GM12878 (cell line): ENCODE data around the gene THSD4. TPM values are rescaled to one million over a fixed set of nuclear protein-coding genes. Genes with fewer than 3 reads are reported as not detected.

ENCODE experiments used
- ATAC-seq: fragments of 200-7000 bp; cut with Tn5 transposase; 3 replicates; pipeline ENCODE4 v1.9.1; 2020; ENCODE audit warnings: mild to moderate bottlenecking, moderate library complexity
- BruUV-seq: library from RNA; stranded (reverse); fragments of 400-500 nt; replicated peaks from 2 replicates; lab custom pipeline; 2021; lab: Mats Ljungman, UMichigan
- CTCF ChIA-PET: fragments of 300-600 bp; sonication (Branson Sonifier 250); formaldehyde crosslinking; extraction: SDS; loops from one replicate; lab custom pipeline; 2021; ENCODE audit warnings: inconsistent platforms; lab: Yijun Ruan, JAX
- POLR2A ChIA-PET: fragments of 350-600 bp; formaldehyde crosslinking; extraction: SDS; loops from one replicate; lab custom pipeline; 2021; ENCODE audit warnings: inconsistent platforms; lab: Charles Lee
- RAD21 ChIA-PET: fragments of 300-600 bp; sonication (Branson Sonifier 250); formaldehyde crosslinking; loops from one replicate; lab custom pipeline; 2023; ENCODE audit warnings: antibody characterized with exemption; ENCODE audit not compliant: unreplicated experiment; lab: Charles Lee
- SMC1A ChIA-PET: fragments of 300-600 bp; sonication (Branson Sonifier 250); formaldehyde crosslinking; loops from one replicate; lab custom pipeline; 2023; ENCODE audit not compliant: unreplicated experiment, uncharacterized antibody; lab: Charles Lee
- DNase-seq: peaks from one replicate; pipeline ENCODE4 v3.0.0-alpha.2; 2011; ENCODE audit warnings: low read depth, low spot score
- FAIRE-seq: peaks from 3 replicates; lab custom pipeline; 2011; peaks lifted over from hg19 to GRCh38; lab: Jason Lieb, UNC
- H2AFZ ChIP-seq: 2 replicates; pipeline ENCODE4 v1.6.0; 2011; ENCODE audit warnings: low read depth, low read length, control low read depth; ENCODE audit not compliant: control insufficient read depth
- H3K27ac ChIP-seq: 2 replicates; pipeline ENCODE4 v1.5.1; 2011; ENCODE audit warnings: control low read depth; ENCODE audit not compliant: control insufficient read depth, insufficient read depth
- H3K27me3 ChIP-seq, 2 experiments: replicated peaks in 1 of 2; 2 replicates each; pipeline versions ENCODE4 v1.6.0 to v1.6.1; 2011; ENCODE audit warnings: low read length in 1 of 2; ENCODE audit not compliant: control insufficient read depth in 2 of 2, insufficient read depth in 2 of 2
- H3K36me3 ChIP-seq, 2 experiments: 2 replicates each; pipeline ENCODE4 v1.5.1; 2011; ENCODE audit warnings: low read length in 1 of 2; ENCODE audit not compliant: control insufficient read depth in 2 of 2, insufficient read depth in 2 of 2
- H3K4me1 ChIP-seq: 2 replicates; pipeline ENCODE4 v1.6.1; 2011; ENCODE audit warnings: mild to moderate bottlenecking, low read length, moderate library complexity, mixed read lengths; ENCODE audit not compliant: control insufficient read depth, insufficient read depth
- H3K4me2 ChIP-seq: 2 replicates; pipeline ENCODE4 v1.6.0; 2011; ENCODE audit warnings: control low read depth; ENCODE audit not compliant: control insufficient read depth, insufficient read depth
- H3K4me3 ChIP-seq: fragments of 200-600 bp; sonication (generic); 2 replicates; pipeline ENCODE4 v1.5.1; 2016
- H3K79me2 ChIP-seq: 2 replicates; pipeline ENCODE4 v1.6.0; 2011; ENCODE audit warnings: low read length; ENCODE audit not compliant: control insufficient read depth, insufficient read depth
- H3K9ac ChIP-seq: 2 replicates; pipeline ENCODE4 v1.8.0; 2011; ENCODE audit warnings: low read length, control low read depth, mixed read lengths; ENCODE audit not compliant: control insufficient read depth, insufficient read depth
- H3K9me3 ChIP-seq: replicated peaks from 3 replicates; pipeline ENCODE4 v1.5.1; 2011; ENCODE audit warnings: mild to moderate bottlenecking, low read length; ENCODE audit not compliant: control insufficient read depth, insufficient read depth
- H4K20me1 ChIP-seq: 2 replicates; pipeline ENCODE4 v1.6.0; 2011; ENCODE audit not compliant: control insufficient read depth, insufficient read depth
- ASH2L ChIP-seq: fragments of 300-600, 200-600 bp; sonication (generic); IDR thresholded peaks from 2 replicates; pipeline ENCODE4 v1.6.1; 2017; ENCODE audit warnings: low read depth, mild to moderate bottlenecking, borderline replicate concordance
- BCL11A ChIP-seq: IDR thresholded peaks from 2 replicates; pipeline ENCODE4 v1.6.1; 2011; ENCODE audit warnings: low read depth, low read length
- BCL3 ChIP-seq: IDR thresholded peaks from 2 replicates; pipeline ENCODE4 v1.6.1; 2011; ENCODE audit warnings: borderline replicate concordance, low read depth, mild to moderate bottlenecking, moderate library complexity, low read length; ENCODE audit not compliant: insufficient read depth, poor library complexity, severe bottlenecking
- CEBPB ChIP-seq, 2 experiments: fragments of 150-350 bp in 1 of 2; IDR thresholded peaks; 2 replicates each; pipeline ENCODE4 v1.6.1; 2012 to 2014; ENCODE audit warnings: low read depth in 2 of 2, low read length in 2 of 2, borderline replicate concordance in 1 of 2, inconsistent platforms in 1 of 2
- CTCF ChIP-seq, 3 experiments: IDR thresholded peaks in 2 of 3; conservative IDR thresholded peaks in 1 of 3; 2 replicates each; pipeline ENCODE4 v1.5.1; 2011; ENCODE audit warnings: low read depth in 3 of 3, low read length in 3 of 3, mild to moderate bottlenecking in 3 of 3, control low read depth in 2 of 3, moderate library complexity in 2 of 3, inconsistent platforms in 1 of 3, mixed read lengths in 1 of 3; ENCODE audit not compliant: control insufficient read depth in 2 of 3, insufficient read depth in 1 of 3; ENCODE audit errors: extremely low read depth in 1 of 3
- DPF2 ChIP-seq: fragments of 450-650 bp; IDR thresholded peaks from 2 replicates; pipeline ENCODE4 v1.6.1; 2017; ENCODE audit warnings: mild to moderate bottlenecking
- HCFC1 ChIP-seq: fragments of 150-350 bp; IDR thresholded peaks from 2 replicates; pipeline ENCODE4 v1.6.1; 2014; ENCODE audit warnings: low read length
- IRF4 ChIP-seq: IDR thresholded peaks from 2 replicates; pipeline ENCODE4 v1.6.1; 2011; ENCODE audit warnings: low read depth, low read length
- POLR2A ChIP-seq: IDR thresholded peaks from 2 replicates; pipeline ENCODE4 v1.6.1; 2011; ENCODE audit warnings: low read depth, mild to moderate bottlenecking, low read length
- RCOR1 ChIP-seq: conservative IDR thresholded peaks from 2 replicates; pipeline ENCODE4 v1.6.1; 2012; ENCODE audit warnings: low read depth, low read length, improper control_type of control experiment
- SKIL ChIP-seq: fragments of 450-650 bp; IDR thresholded peaks from 2 replicates; pipeline ENCODE4 v1.6.1; 2017; ENCODE audit warnings: mild to moderate bottlenecking, low read depth, inconsistent platforms; ENCODE audit not compliant: poor library complexity, severe bottlenecking
- ZNF217 ChIP-seq: fragments of 450-650 bp; IDR thresholded peaks from 2 replicates; pipeline ENCODE4 v1.6.1; 2017; ENCODE audit warnings: antibody characterized with exemption, mild to moderate bottlenecking
- WGBS: methylation state at CpG from one replicate; pipeline ENCODE4 v1.1.6; 2016; ENCODE audit warnings: low lambda C conversion rate; ENCODE audit not compliant: insufficient replicate concordance, insufficient coverage; ENCODE audit errors: missing lambda C conversion rate; 5-methylcytosine and 5-hydroxymethylcytosine counted together
- in situ Hi-C: fragments of 300-500 bp; cut with MboI; formaldehyde crosslinking; loops from 9 replicates; pipeline ENCODE4 v1.14.3; 2018; ENCODE audit warnings: mixed read lengths
- intact Hi-C: fragments of 100-400 bp; cut with micrococcal nuclease; formaldehyde crosslinking; loops from one replicate; pipeline ENCODE4 v1.14.2; 2022; ENCODE audit not compliant: unreplicated experiment
- polyA plus RNA-seq, 11 experiments: library from polyadenylated mRNA; depleted of rRNA in 4 of 11; unstranded in 6 of 11; stranded (reverse) in 5 of 11; fragments of >200 nt; fragmentation: Nextera tagmentation in 4 of 11; fragmentation: Illumina TruSeq in 1 of 11; extraction: Ambion mirVana in 4 of 11; extraction: Trizol in 1 of 11; gene quantifications; 1 replicate in 1 of 11; 2 replicates in 10 of 11; pipeline versions ENCODE4 v1.2.1 to v1.2.3, GENCODE V29; 2011 to 2016; ENCODE audit warnings: inconsistent platforms in 2 of 11, missing spikeins in 2 of 11, low read depth in 1 of 11
- total RNA-seq, 4 experiments: library from RNA; depleted of rRNA in 3 of 4; stranded (reverse); fragments of >200 nt in 3 of 4; fragmentation: Illumina TruSeq in 1 of 4; extraction: Trizol in 1 of 4; gene quantifications; 2 replicates each; pipeline versions ENCODE4 v1.2.1 to v1.2.3, GENCODE V29; 2013 to 2021
- TF ChIP-seq, protein P1 (sequence below): fragments of 450-650 bp; IDR thresholded peaks from 2 replicates; pipeline ENCODE4 v1.6.1; 2016; ENCODE audit warnings: mild to moderate bottlenecking, moderate library complexity, borderline replicate concordance

Gene THSD4
- total and polyA plus RNA-seq, 10 of the 15 experiments (the other 5 are each of a cell fraction or from before 2014, with no cell fraction given), result 0.04 to 0.13 (median 0.05) TPM; not detected in 7

GRCh38 chr15:71111950-71112349 is 3.3 kb upstream of the THSD4 start (continued):
- TF ChIP-seq POLR2A, result no peak
- TF ChIP-seq, all 136 proteins: peak for 0

DNA sequence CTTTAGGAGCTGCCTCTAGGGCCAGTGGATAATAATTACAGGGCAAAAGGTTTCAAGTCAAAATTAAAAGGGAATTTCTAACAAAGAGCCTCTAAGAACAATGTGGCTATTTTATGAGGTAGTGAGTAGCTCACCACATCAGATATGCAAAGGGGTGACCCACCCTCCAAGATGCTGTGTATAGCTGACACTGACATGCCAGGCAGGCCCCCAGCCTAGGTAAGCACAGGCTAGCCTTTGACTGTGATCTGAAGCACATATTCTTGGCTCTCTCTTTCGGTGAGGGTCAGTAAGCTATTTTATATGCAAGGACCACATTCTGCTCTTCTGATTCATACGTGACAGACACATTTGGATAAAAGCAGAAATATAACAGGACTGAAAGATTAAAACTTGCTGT is 2.8 kb upstream of the THSD4 start:
- CTCF ChIA-PET, result no interaction called here
- in situ Hi-C loops (loop anchor here (25.0 kb wide), 1 partner anchor 325 kb away; no protein-coding TSS in a partner anchor), intact Hi-C loops (no loop called here)
- no peaks in the 10 kb centered on the region for H3K79me2 ChIP-seq
- no peak overlapping the region for H2AFZ ChIP-seq
- H3K9ac ChIP-seq, result no peak overlapping the region
- H4K20me1 ChIP-seq, result no peaks in the 10 kb centered on the region
- POLR2A ChIA-PET, result no interaction called here
- H3K27me3 ChIP-seq, result peaks cover 2 to 3% of the 10 kb centered on the region in 2 experiments; a peak in 1 of 4 replicates
- H3K27ac ChIP-seq, result no peak overlapping the region
- H3K9me3 ChIP-seq, result no peaks in the 10 kb centered on the region
- RAD21 ChIA-PET, result no interaction called here
- 6% methylated on average over 2 of the region's 2 CpGs for WGBS
- SMC1A ChIA-PET, result no interaction called here
- no peaks in the 10 kb centered on the region for H3K36me3 ChIP-seq
- no peaks in the 10 kb centered on the region for H3K4me1 ChIP-seq
- no TSS peak for BruUV-seq
- no peak overlapping the region for H3K4me2 ChIP-seq
- no peak overlapping the region for H3K4me3 ChIP-seq
- DNase-seq (no peak), FAIRE-seq (no peak), ATAC-seq (no peak)
- TF ChIP-seq, protein P1, sequence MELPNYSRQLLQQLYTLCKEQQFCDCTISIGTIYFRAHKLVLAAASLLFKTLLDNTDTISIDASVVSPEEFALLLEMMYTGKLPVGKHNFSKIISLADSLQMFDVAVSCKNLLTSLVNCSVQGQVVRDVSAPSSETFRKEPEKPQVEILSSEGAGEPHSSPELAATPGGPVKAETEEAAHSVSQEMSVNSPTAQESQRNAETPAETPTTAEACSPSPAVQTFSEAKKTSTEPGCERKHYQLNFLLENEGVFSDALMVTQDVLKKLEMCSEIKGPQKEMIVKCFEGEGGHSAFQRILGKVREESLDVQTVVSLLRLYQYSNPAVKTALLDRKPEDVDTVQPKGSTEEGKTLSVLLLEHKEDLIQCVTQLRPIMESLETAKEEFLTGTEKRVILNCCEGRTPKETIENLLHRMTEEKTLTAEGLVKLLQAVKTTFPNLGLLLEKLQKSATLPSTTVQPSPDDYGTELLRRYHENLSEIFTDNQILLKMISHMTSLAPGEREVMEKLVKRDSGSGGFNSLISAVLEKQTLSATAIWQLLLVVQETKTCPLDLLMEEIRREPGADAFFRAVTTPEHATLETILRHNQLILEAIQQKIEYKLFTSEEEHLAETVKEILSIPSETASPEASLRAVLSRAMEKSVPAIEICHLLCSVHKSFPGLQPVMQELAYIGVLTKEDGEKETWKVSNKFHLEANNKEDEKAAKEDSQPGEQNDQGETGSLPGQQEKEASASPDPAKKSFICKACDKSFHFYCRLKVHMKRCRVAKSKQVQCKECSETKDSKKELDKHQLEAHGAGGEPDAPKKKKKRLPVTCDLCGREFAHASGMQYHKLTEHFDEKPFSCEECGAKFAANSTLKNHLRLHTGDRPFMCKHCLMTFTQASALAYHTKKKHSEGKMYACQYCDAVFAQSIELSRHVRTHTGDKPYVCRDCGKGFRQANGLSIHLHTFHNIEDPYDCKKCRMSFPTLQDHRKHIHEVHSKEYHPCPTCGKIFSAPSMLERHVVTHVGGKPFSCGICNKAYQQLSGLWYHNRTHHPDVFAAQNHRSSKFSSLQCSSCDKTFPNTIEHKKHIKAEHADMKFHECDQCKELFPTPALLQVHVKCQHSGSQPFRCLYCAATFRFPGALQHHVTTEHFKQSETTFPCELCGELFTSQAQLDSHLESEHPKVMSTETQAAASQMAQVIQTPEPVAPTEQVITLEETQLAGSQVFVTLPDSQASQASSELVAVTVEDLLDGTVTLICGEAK, result no peak
- TF ChIP-seq DPF2 (no peak), CTCF (IDR thresholded peaks at IDR 0.05 in 2 of 3, conservative IDR thresholded peaks at IDR 0.05 in 1 of 3; ENCODE audit: control insufficient read depth in 2 of 3, extremely low read depth in 1 of 3, insufficient read depth in 1 of 3, low read depth in 3 of 3, low read length in 3 of 3) (no peak), IRF4 (no peak), BCL11A (no peak), SKIL (no peak), BCL3 (no peak), CEBPB (IDR thresholded peaks at IDR 0.05; ENCODE audit: borderline replicate concordance in 1 of 2, low read depth in 2 of 2, low read length in 2 of 2) (no peak), RCOR1 (no peak), HCFC1 (no peak), ZNF217 (no peak), ASH2L (no peak)
